ENCODE measurements around the gene GABRR1. TPM values are rescaled to one million over a fixed set of nuclear protein-coding genes. Genes with fewer than 3 reads are reported as not detected.
"Not testable (repeated sequence)": the region's sequence is repeated elsewhere in the genome, so short reads cannot be mapped to it uniquely, and the experiment has no call there.

GABRR1 gene
- total RNA-seq, 1 experiment from 2014 or later, result 0.26 TPM

DNA sequence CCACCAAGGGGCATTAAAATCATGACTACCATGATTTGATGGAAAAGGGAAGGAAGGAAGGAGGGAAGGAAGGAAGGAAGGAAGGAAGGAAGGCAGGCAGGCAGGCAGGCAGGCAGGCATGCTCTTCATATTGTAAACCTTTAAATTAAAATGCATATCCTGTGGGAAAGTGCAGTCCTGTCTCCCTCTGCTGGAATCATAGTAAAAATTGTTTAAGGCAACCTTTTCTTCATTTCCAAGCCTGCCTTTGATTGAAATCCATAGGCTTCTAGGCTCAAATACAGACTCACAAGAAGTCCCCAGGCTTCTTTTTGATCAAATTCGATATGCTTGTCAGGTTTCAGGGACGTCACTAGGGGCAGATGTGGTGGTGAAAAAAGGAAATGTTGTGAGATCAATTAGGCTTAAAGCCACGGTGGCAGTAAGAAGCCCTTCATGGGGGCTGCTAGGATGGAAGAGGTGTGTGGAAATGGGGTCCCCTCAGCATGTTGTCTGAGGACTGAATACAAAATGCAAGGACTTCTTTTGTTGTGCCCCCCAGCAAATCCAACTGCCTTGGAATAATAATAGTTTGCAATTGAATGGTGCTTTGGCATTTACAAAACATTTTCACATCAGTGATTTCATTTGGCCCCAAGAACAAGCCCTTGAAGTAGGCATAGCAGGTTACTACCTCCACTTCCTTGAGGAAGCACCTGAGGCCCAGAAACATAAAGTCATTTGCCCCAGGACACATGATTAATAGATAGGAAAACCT is 25.6 kb upstream of the GABRR1 start:
- no peaks in the 10 kb centered on the region for H3K27me3 ChIP-seq
- peaks cover 13% of the 10 kb centered on the region for H3K4me1 ChIP-seq
- no peaks in the 10 kb centered on the region for H3K9me3 ChIP-seq (replicated peaks)
- H3K36me3 ChIP-seq, result no peaks in the 10 kb centered on the region
- H3K27ac ChIP-seq, result 0 out of 2 replicates have a peak overlapping the region, but pooled peaks have one; percentile 2
- peak; percentile 38 to 86 for DNase-seq
- no peak overlapping the region for H3K4me3 ChIP-seq

DNA sequence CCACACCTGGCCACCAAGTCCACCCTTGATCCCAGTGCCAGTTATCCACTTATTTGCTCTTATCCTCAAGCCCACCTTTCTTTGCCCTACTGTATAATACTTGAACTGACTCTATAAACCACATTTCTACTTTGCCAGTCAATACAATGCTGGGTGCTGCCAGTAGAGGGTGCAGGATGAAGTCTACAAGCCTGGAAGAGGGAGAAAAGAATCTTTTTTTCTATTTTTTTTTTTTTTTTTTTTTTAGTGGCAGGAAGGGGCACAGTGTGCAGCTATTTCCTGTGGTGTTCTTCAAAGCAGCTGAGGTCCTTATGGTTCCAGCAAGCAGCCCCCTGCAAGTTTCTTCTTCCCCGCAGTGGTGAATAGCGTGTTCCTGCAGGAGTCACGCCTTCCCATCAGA is 22.2 kb upstream of the GABRR1 start:
- peaks cover 13% of the 10 kb centered on the region for H3K4me1 ChIP-seq
- no peaks in the 10 kb centered on the region for H3K27me3 ChIP-seq
- H3K9me3 ChIP-seq (replicated peaks), result 0 out of 2 replicates have a peak, but pooled peaks cover 2% of the 10 kb centered on the region
- no peaks in the 10 kb centered on the region for H3K36me3 ChIP-seq
- peak in 1 of 2 experiments; percentile 52 for DNase-seq
- no peak overlapping the region for H3K27ac ChIP-seq
- no peak overlapping the region for H3K4me3 ChIP-seq

DNA sequence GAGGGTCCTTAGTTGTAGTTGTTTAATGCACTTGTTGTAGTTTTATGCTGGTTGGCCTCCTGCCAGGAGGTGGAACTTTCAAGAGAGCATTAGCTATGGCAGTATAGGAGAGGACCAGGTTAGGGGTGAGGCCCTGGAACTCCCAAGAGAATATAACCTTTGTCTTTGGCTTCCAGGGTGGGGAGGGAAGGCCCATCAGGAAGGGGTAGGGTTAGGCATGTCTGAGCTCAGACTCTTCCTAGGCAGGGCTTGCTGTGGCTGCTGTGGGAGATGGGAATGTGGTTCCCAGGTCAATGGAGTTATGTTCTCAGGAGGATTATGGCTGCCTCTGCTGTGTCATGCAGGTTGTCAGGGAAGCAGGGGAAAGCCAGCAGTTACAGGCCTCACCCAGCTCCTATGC is 20.0 kb upstream of the GABRR1 start:
- Histone ChIP-seq H3K27ac (no peak overlapping the region), H3K4me1 (no peaks in the 10 kb centered on the region), H3K9me3 (replicated peaks) (0 out of 2 replicates have a peak, but pooled peaks cover 2% of the 10 kb centered on the region), H3K27me3 (no peaks in the 10 kb centered on the region), H3K36me3 (no peaks in the 10 kb centered on the region), H3K4me3 (no peak overlapping the region)
- DNase-seq, result no peak

DNA sequence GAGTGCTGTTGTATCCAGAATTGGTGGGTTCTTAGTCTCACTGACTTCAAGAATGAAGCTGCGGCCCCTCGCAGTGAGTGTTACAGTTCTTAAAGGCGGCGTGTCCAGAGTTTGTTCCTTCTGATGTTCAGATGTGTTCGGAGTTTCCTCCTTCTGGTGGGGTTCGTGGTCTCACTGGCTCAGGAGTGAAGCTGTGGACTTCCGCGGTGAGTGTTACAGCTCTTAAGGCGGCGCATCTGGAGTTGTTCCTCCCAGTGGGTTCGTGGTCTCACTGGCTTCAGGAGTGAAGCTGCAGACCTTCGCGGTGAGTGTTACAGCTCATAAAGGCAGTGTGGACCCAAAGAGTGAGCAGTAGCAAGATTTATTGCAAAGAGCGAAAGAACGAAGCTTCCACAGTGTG is 16.4 kb upstream of the GABRR1 start:
- H3K9me3 ChIP-seq (replicated peaks); H3K27me3 ChIP-seq; H3K4me3 ChIP-seq; H3K27ac ChIP-seq; H3K36me3 ChIP-seq; DNase-seq; H3K4me1 ChIP-seq: not testable (repeated sequence)

DNA sequence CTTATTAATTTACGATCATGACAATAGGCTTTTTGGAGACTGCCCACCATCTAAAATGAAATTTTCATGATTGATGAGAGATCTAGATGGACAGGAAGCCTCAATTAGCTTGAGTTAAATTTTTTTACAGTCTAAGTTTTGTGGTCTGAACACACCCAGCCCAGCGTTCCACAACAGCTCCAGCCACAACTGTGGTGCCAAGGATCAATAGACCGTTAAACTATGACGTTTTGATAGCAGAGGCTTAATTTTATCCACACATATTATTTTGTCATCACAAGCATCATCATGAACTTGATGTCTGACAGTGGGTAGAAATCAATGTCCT is 5.5 kb upstream of the GABRR1 start:
- peak overlapping the region; percentile 18; the same call in 1 of the 2 replicates for H3K4me3 ChIP-seq
- no peak overlapping the region for H3K27ac ChIP-seq
- no peaks in the 10 kb centered on the region for H3K9me3 ChIP-seq (replicated peaks)
- no peaks in the 10 kb centered on the region for H3K36me3 ChIP-seq
- H3K4me1 ChIP-seq, result peaks cover 19% of the 10 kb centered on the region
- no peak for DNase-seq
- H3K27me3 ChIP-seq, result no peaks in the 10 kb centered on the region

DNA sequence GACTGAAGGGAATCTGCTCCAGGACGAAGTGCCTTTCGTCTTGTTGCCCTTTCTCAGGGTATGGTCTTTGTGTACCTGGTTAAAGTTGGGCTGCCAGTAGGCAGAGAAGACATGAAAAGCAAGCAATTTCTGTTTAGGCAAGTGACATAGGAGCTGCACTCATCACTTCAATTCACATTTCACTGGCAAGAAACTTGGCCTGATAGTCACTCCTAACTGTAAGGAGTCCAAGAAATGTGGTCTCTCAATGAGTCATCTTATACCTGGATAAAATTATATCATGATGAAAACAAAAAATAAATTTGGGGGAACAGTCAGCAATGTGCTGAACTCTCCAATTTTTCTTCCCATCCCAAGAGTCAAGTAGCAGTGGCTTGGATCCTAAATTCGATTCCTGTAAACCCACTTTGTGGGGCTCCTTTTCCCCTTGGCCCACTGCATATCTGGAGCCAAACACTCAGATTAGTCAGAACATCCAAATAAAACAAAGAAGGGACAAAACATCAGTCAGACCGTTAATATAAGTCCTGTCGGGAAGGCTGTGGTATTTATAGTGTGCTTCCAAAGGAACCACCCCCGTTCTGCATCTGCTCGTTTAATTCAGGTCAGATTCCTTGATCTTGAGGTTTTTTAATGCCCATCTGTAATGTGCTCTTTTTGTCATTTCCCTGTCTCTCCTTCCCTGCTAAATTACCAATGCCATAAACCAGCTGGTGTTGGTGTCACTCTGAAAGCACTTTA is 5.0 kb upstream of the GABRR1 start:
- DNase-seq, result no peak
- Histone ChIP-seq H3K9me3 (replicated peaks) (no peaks in the 10 kb centered on the region), H3K36me3 (no peaks in the 10 kb centered on the region), H3K27me3 (no peaks in the 10 kb centered on the region), H3K4me3 (peak overlapping the region; percentile 18; the same call in 1 of the 2 replicates), H3K4me1 (peaks cover 24% of the 10 kb centered on the region), H3K27ac (no peak overlapping the region)

DNA sequence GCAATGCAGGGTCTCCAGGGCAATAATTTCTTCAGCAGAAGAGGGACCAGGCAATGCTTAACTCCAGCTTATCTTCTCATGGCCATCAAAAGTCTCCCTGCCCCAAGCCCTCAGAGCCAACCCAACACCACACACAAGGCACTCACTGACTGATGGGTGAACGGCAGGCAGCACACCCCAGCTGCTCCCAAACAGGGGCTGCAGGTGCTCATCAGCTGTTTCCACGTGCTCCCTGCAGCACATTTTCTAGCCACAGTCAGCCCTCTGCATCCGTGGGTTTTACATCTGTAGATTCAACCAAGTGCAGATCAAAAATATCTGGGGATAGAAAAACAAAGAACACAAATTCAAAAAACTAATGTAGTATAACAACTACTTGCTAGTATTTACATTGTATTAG is 4.0 kb upstream of the GABRR1 start:
- Histone ChIP-seq H3K4me3 (no peak overlapping the region), H3K4me1 (peaks cover 25% of the 10 kb centered on the region), H3K27me3 (no peaks in the 10 kb centered on the region), H3K27ac (no peak overlapping the region), H3K36me3 (no peaks in the 10 kb centered on the region), H3K9me3 (replicated peaks) (no peaks in the 10 kb centered on the region)
- no peak for DNase-seq

DNA sequence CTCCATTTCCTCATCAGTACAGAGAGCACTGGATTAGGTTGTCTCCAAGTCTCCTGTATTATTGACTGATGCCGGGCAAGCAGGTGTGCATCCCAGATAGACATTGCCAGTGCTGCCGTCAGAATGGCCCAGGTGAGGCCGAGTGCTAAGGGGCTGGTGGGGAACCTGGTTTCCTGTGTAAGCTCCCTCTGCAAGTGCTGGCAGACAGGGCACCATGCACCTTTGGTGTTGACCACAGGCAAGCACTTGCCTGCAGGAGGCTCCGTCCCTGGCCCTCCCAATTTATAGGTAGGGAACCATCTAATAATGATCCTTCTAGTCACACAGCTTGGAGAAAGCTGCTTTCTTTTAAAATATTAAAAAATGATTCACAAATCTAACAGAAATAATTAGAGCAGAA is 747 bp downstream of the GABRR1 start:
- H3K9me3 ChIP-seq (replicated peaks), result no peaks in the 10 kb centered on the region

DNA sequence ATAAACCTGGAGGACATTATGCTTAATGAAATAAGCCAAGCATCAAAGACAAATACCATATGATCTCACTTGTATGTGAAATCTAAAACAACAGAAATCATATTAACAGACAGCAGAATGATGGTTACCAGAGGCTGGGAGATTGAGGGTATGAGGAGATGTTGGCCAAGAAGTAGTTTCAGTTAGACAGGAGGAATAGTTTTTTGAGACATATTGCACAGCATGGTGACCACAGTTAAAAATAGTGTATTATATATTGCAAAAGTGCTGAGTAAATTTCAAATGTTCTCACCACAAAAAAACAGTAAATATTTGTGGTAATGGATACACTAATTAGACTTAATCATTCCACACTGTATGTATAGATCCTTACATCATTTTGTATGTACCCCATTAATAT is 1.8 kb downstream of the GABRR1 start:
- Histone ChIP-seq H3K4me3 (no peak overlapping the region), H3K4me1 (peaks cover 10% of the 10 kb centered on the region; the same call in 1 of the 2 replicates), H3K36me3 (no peaks in the 10 kb centered on the region), H3K9me3 (replicated peaks) (no peaks in the 10 kb centered on the region), H3K27ac (no peak overlapping the region), H3K27me3 (no peaks in the 10 kb centered on the region)
- DNase-seq, result no peak

More for the DNA sequence above, 747 bp downstream of the GABRR1 start:
- Histone ChIP-seq H3K36me3 (no peaks in the 10 kb centered on the region), H3K27ac (no peak overlapping the region), H3K27me3 (no peaks in the 10 kb centered on the region), H3K4me1 (peaks cover 10% of the 10 kb centered on the region; the same call in 1 of the 2 replicates), H3K4me3 (no peak overlapping the region)
- no peak for DNase-seq

DNA sequence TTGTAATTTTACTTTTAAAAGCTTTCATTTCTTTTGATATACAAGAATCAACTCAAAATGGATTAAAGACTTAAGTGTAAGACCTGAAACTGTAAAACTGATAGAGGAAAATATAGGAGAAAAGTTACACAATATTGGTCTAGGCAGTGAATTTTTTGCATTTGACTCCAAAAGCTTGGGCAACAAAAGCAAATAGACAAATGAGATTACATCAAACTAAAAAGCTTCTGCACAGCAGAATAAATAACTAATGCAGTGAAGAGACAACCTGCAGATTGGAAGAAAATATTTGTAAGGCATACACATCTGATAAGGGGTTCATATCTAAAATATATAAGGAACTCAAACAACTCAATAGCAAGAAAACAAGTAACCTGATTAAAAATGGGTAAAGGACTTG is 3.0 kb downstream of the GABRR1 start:
- Histone ChIP-seq H3K4me3 (no peak overlapping the region), H3K27me3 (no peaks in the 10 kb centered on the region), H3K36me3 (no peaks in the 10 kb centered on the region), H3K27ac (no peak overlapping the region), H3K9me3 (replicated peaks) (no peaks in the 10 kb centered on the region), H3K4me1 (peaks cover 12% of the 10 kb centered on the region; the same call in 1 of the 2 replicates)
- DNase-seq, result no peak

DNA sequence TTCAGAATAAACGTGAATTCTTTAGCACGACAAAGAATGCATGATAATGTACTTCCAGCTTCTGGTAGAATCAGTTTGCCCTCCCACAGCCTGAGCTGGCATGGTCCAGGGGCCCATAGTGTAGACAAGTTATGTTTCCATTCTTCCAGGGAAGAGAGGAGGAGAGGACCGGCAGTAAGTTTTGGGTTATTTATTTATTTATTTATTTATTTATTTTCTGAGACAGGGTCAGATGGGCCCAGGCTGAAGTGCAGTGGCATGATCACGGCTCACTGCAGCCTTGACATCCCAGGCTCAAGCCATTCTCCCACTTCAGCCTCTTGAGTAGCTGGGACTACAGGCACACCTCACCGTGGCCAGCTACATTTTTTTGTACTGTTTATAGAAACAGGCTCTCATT is 4.7 kb downstream of the GABRR1 start:
- H3K4me3 ChIP-seq, result no peak overlapping the region
- peaks cover 13% of the 10 kb centered on the region; the same call in 1 of the 2 replicates for H3K4me1 ChIP-seq
- no peaks in the 10 kb centered on the region for H3K36me3 ChIP-seq
- H3K27ac ChIP-seq, result no peak overlapping the region
- DNase-seq, result no peak
- H3K27me3 ChIP-seq, result no peaks in the 10 kb centered on the region
- H3K9me3 ChIP-seq (replicated peaks), result no peaks in the 10 kb centered on the region

DNA sequence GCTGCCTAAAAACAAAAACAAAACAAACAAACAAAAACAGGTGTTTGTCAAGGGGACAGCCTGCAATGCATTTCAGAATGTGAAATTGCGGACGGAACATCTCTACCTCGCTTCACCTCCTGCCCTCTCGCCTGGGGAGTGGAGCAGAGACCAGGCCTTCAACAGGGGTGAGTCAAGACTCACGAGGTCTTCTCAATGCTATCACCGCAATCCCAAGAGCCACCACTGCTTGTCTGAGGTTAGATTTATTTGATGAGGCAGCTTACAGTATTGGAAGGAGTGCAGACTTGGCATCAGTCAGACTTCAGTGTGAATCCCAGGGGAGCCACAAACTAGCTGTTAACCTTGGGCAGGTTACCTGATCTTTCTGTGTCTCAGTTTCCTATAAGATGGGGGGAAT is 7.7 kb downstream of the GABRR1 start:
- H3K4me3 ChIP-seq, result no peak overlapping the region
- no peak for DNase-seq
- H3K9me3 ChIP-seq (replicated peaks), result no peaks in the 10 kb centered on the region

DNA sequence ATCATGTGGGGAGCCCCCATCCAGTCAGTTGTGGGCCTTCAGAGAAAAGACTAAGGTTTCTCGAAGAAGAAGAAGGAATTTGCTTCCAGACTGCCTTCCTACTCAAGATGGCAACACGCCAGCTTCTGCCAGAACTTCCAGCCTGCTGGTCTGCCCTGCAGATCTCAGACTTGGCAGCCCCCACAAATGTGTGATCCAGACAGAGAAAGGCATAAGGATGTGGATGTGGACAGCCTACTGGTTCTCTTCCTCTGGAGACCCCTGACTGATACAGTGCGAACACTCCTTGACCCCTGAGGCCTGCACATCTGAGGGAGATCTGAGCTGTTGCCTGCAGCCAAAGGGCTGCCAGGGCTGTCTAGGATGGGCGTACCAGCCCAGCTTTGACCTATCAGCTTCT is 8.6 kb downstream of the GABRR1 start:
- Histone ChIP-seq H3K27ac (no peak overlapping the region), H3K4me3 (no peak overlapping the region), H3K4me1 (peaks cover 22% of the 10 kb centered on the region), H3K36me3 (no peaks in the 10 kb centered on the region), H3K9me3 (replicated peaks) (no peaks in the 10 kb centered on the region), H3K27me3 (no peaks in the 10 kb centered on the region)
- DNase-seq, result no peak

More for the DNA sequence above, 7.7 kb downstream of the GABRR1 start:
- Histone ChIP-seq H3K27me3 (no peaks in the 10 kb centered on the region), H3K36me3 (no peaks in the 10 kb centered on the region), H3K27ac (no peak overlapping the region), H3K4me1 (peaks cover 13% of the 10 kb centered on the region)

DNA sequence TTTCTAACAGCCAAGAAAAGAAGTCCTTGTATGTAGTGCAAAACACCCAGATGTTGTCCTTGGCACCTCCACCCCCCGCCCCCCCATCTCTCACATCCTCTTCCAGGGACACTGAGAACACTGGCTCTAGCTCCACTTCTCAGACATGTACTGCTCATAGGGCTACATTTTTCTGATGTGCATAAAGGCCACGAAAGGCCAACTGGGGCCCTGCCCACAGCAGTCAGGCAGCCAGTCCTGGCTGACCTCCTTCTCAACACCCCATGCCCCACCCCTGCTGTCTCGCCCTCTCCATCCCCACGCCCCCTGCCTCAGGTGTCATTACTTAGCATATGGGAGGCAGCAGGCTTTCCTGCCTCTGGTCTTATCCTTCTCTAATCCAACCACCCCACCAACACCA is 11.3 kb downstream of the GABRR1 start:
- DNase-seq, result no peak

DNA sequence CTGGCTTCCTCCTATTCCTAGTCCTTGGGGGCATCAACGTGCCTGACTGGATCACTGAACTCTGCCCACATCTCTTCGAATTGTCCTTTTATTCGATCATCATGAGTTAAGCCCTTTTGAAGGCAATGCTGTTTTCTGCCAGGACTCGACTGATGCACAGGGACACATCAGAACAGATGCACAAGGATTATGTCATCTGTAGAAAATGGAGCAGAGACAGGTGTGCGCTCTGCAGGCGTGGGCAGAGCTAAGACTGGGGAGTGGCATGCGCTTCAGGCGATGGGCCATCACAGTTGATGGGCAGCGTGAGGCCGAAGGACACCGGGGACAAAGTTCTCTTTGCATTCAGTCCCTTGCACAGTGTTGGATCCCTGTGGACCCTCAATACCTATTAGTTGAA is 13.1 kb downstream of the GABRR1 start:
- peak; percentile 88 to 94 for DNase-seq
- Histone ChIP-seq H3K27ac (peak overlapping the region; percentile 90), H3K4me1 (peaks cover 35% of the 10 kb centered on the region), H3K27me3 (no peaks in the 10 kb centered on the region), H3K36me3 (no peaks in the 10 kb centered on the region), H3K9me3 (replicated peaks) (no peaks in the 10 kb centered on the region), H3K4me3 (no peak overlapping the region)

More for the DNA sequence above, 11.3 kb downstream of the GABRR1 start:
- Histone ChIP-seq H3K36me3 (no peaks in the 10 kb centered on the region), H3K27me3 (no peaks in the 10 kb centered on the region), H3K27ac (no peak overlapping the region), H3K4me3 (no peak overlapping the region), H3K4me1 (peaks cover 31% of the 10 kb centered on the region), H3K9me3 (replicated peaks) (no peaks in the 10 kb centered on the region)
